GM19463 (cell line): ENCODE measurements around the gene SPAG9.
A peak's percentile ranks its signal among the peaks of the same experiment; 100 is the strongest.
"Not testable (repeated sequence)": the region's sequence is repeated elsewhere in the genome, so short reads cannot be mapped to it uniquely, and the experiment has no call there.

Experiments used
- ATAC-seq: cut with Tn5 transposase; IDR thresholded peaks from one replicate; pipeline ENCODE4 v1.9.1; 2021; ENCODE audit warnings: mild to moderate bottlenecking, moderate library complexity; ENCODE audit not compliant: unreplicated experiment

SPAG9 gene

GRCh38 chr17:51144266-51145022 lies 23.8 kb upstream of the SPAG9 start:
- ATAC-seq = no peak

- no peak for ATAC-seq
These were observed 21.9 kb upstream of the SPAG9 start for GRCh38 chr17:51142597-51142996.

GRCh38 chr17:51135956-51136355 lies 15.3 kb upstream of the SPAG9 start:
- ATAC-seq = no peak

- no peak for ATAC-seq
These were observed 12.7 kb upstream of the SPAG9 start for GRCh38 chr17:51133365-51133764.

GRCh38 chr17:51132964-51133319 lies 12.3 kb upstream of the SPAG9 start:
- peak; percentile 80 for ATAC-seq

- ATAC-seq = no peak
These were observed 7.4 kb upstream of the SPAG9 start for GRCh38 chr17:51128076-51128475.

- no peak for ATAC-seq
These were observed 4.2 kb upstream of the SPAG9 start for GRCh38 chr17:51124640-51125503.

GRCh38 chr17:51122473-51123115 lies 1.9 kb upstream of the SPAG9 start:
- not testable (repeated sequence) for ATAC-seq

- no peak for ATAC-seq
These were observed 1.2 kb upstream of the SPAG9 start for GRCh38 chr17:51121620-51122472.

GRCh38 chr17:51120357-51120738 lies 320 bp downstream of the SPAG9 start:
- ATAC-seq = peak; percentile 28

- peak; percentile 19 for ATAC-seq
These were observed 982 bp downstream of the SPAG9 start for GRCh38 chr17:51119415-51120356.

GRCh38 chr17:51118330-51119195 lies 2.1 kb downstream of the SPAG9 start:
- no peak for ATAC-seq

- no peak for ATAC-seq
These were observed 5.5 kb downstream of the SPAG9 start for GRCh38 chr17:51115179-51115578.

GRCh38 chr17:51112303-51113222 lies 8.1 kb downstream of the SPAG9 start:
- ATAC-seq = not testable (repeated sequence)

- no peak for ATAC-seq
These were observed 12.9 kb downstream of the SPAG9 start for GRCh38 chr17:51107778-51108177.

- ATAC-seq = no peak
These were observed 17.2 kb downstream of the SPAG9 start for GRCh38 chr17:51103451-51103850.

GRCh38 chr17:51103050-51103449 lies 17.6 kb downstream of the SPAG9 start:
- no peak for ATAC-seq
